SK-N-SH (cell line): ENCODE measurements around the gene WWOX. TPM values are rescaled to one million over a fixed set of nuclear protein-coding genes. Genes with fewer than 3 reads are reported as not detected.

ENCODE experiments used
- CTCF ChIA-PET: fragments of 300-600, 350-600 bp; formaldehyde crosslinking; extraction: SDS; loops from one replicate; lab custom pipeline; 2021; lab: Yijun Ruan, JAX
- POLR2A ChIA-PET: fragments of 350-600 bp; sonication (Branson Sonifier 250); formaldehyde crosslinking; extraction: SDS; loops from one replicate; lab custom pipeline; 2020; ENCODE audit warnings: antibody characterized with exemption, inconsistent platforms; lab: Yijun Ruan, JAX
- DNase-seq: peaks from one replicate; pipeline ENCODE4 v3.0.0; 2012
- H2AFZ ChIP-seq: fragments of 200-600 bp; sonication (generic); 2 replicates; pipeline ENCODE4 v1.8.1; 2016; ENCODE audit warnings: antibody characterized with exemption, mild to moderate bottlenecking, low read depth
- H3F3A ChIP-seq: fragments of 200-600 bp; sonication (generic); replicated peaks from 2 replicates; pipeline ENCODE3; 2016; ENCODE audit warnings: antibody characterized with exemption, mild to moderate bottlenecking; ENCODE audit not compliant: insufficient read depth
- H3K27ac ChIP-seq, 2 experiments: fragments of 200-500 bp in 1 of 2; fragments of 200-600 bp in 1 of 2; sonication (Bioruptor generic) in 1 of 2; sonication (generic), shearing (Covaris generic) in 1 of 2; 2 replicates each; pipeline versions ENCODE4 v1.5.1 to v1.6.1; 2014 to 2016; ENCODE audit warnings: low read depth in 2 of 2, inconsistent platforms in 1 of 2, low read length in 1 of 2, mild to moderate bottlenecking in 1 of 2, mixed read lengths in 1 of 2
- H3K27me3 ChIP-seq: fragments of 200-600 bp; sonication (generic), shearing (Covaris generic); 2 replicates; pipeline ENCODE4 v1.6.1; 2016; ENCODE audit warnings: mixed run types; ENCODE audit not compliant: insufficient read depth
- H3K36me3 ChIP-seq, 2 experiments: fragments of 200-500 bp in 1 of 2; fragments of 200-600 bp in 1 of 2; sonication (Bioruptor generic) in 1 of 2; sonication (generic) in 1 of 2; replicated peaks in 1 of 2; 2 replicates each; pipeline versions ENCODE3 to v1.5.1; 2014 to 2016; ENCODE audit warnings: low read length in 1 of 2, mild to moderate bottlenecking in 1 of 2; ENCODE audit not compliant: insufficient read depth in 2 of 2, control insufficient read depth in 1 of 2
- H3K4me1 ChIP-seq, 2 experiments: fragments of 200-500 bp in 1 of 2; fragments of 200-600 bp in 1 of 2; sonication (Bioruptor generic) in 1 of 2; sonication (generic), shearing (Covaris generic) in 1 of 2; 2 replicates each; pipeline versions ENCODE4 v1.5.1 to v1.6.1; 2014 to 2016; ENCODE audit warnings: low read depth in 1 of 2, low read length in 1 of 2, mixed run types in 1 of 2; ENCODE audit not compliant: insufficient read depth in 2 of 2, control insufficient read depth in 1 of 2
- H3K4me2 ChIP-seq: fragments of 200-600 bp; sonication (generic), shearing (Covaris generic); 2 replicates; pipeline ENCODE4 v1.6.1; 2017; ENCODE audit warnings: mixed run types
- H3K4me3 ChIP-seq, 2 experiments: fragments of 200-500 bp in 1 of 2; fragments of 200-600 bp in 1 of 2; sonication (Bioruptor generic) in 1 of 2; sonication (generic), shearing (Covaris generic) in 1 of 2; 2 replicates each; pipeline versions ENCODE4 v1.5.1 to v1.8.1; 2014 to 2016; ENCODE audit warnings: low read depth in 2 of 2, inconsistent platforms in 1 of 2, low read length in 1 of 2, mild to moderate bottlenecking in 1 of 2, mixed read lengths in 1 of 2, moderate library complexity in 1 of 2
- H3K79me2 ChIP-seq: fragments of 200-600 bp; sonication (generic); 2 replicates; pipeline ENCODE4 v1.8.1; 2017; ENCODE audit warnings: mild to moderate bottlenecking; ENCODE audit not compliant: insufficient read depth
- H3K9ac ChIP-seq: fragments of 200-600 bp; sonication (generic); 2 replicates; pipeline ENCODE4 v1.6.1; 2017; ENCODE audit warnings: mixed run types
- H3K9me2 ChIP-seq: fragments of 200-600 bp; sonication (generic); 2 replicates; pipeline ENCODE4 v1.6.1; 2017; ENCODE audit warnings: mixed run types
- H3K9me3 ChIP-seq: fragments of 200-600 bp; sonication (generic); 2 replicates; pipeline ENCODE4 v1.6.1; 2017; ENCODE audit warnings: mixed run types, mild to moderate bottlenecking, moderate library complexity
- H4K20me1 ChIP-seq: fragments of 200-600 bp; sonication (generic); 2 replicates; pipeline ENCODE4 v1.6.1; 2017; ENCODE audit warnings: mild to moderate bottlenecking, mixed run types; ENCODE audit not compliant: insufficient read depth
- CHD2 ChIP-seq: fragments of 150-350 bp; IDR thresholded peaks from 2 replicates; pipeline ENCODE4 v1.6.1; 2018; ENCODE audit warnings: low read length; ENCODE audit not compliant: partially characterized antibody
- EP300 ChIP-seq, 2 experiments: IDR thresholded peaks; 2 replicates each; pipeline versions ENCODE4 v1.4.0 to v1.6.1; 2012; ENCODE audit warnings: borderline replicate concordance in 1 of 2, low read depth in 1 of 2, low read length in 1 of 2
- FOXM1 ChIP-seq: IDR thresholded peaks from 2 replicates; pipeline ENCODE4 v1.4.0; 2012; ENCODE audit warnings: low read depth, mild to moderate bottlenecking
- GATA2 ChIP-seq: sonication (generic); formaldehyde crosslinking; IDR thresholded peaks from 2 replicates; pipeline ENCODE4 v1.5.0; 2020; ENCODE audit warnings: mild to moderate bottlenecking, missing genetic modification reagents
- JUND ChIP-seq: IDR thresholded peaks from 2 replicates; pipeline ENCODE4 v1.4.0; 2012
- MEF2A ChIP-seq: IDR thresholded peaks from 2 replicates; pipeline ENCODE4 v1.4.0; 2012; ENCODE audit warnings: low read depth, borderline replicate concordance
- MXI1 ChIP-seq: IDR thresholded peaks from 2 replicates; pipeline ENCODE4 v1.6.1; 2012; ENCODE audit warnings: mild to moderate bottlenecking, low read depth, low read length, improper control_type of control experiment
- RXRA ChIP-seq: IDR thresholded peaks from 2 replicates; pipeline ENCODE4 v1.4.0; 2012; ENCODE audit warnings: low read depth, mild to moderate bottlenecking, borderline replicate concordance
- SMC3 ChIP-seq: IDR thresholded peaks from 2 replicates; pipeline ENCODE4 v1.6.1; 2012; ENCODE audit warnings: low read depth, low read length, improper control_type of control experiment
- TAF1 ChIP-seq: IDR thresholded peaks from 2 replicates; pipeline ENCODE4 v1.6.1; 2012; ENCODE audit warnings: low read depth, mild to moderate bottlenecking, low read length, moderate library complexity, borderline replicate concordance
- TEAD4 ChIP-seq: IDR thresholded peaks from 2 replicates; pipeline ENCODE4 v1.4.0; 2012; ENCODE audit warnings: mild to moderate bottlenecking, borderline replicate concordance; ENCODE audit not compliant: insufficient read depth
- WGBS: methylation state at CpG from one replicate; pipeline ENCODE4 v1.1.6; 2017; ENCODE audit warnings: low lambda C conversion rate; 5-methylcytosine and 5-hydroxymethylcytosine counted together
- polyA plus RNA-seq, 3 experiments: library from polyadenylated mRNA; depleted of rRNA; stranded (reverse); fragments of >200 nt; gene quantifications; 2 replicates each; pipeline ENCODE4 v1.2.3, GENCODE V29; 2012
- TF ChIP-seq, protein P1 (sequence below): IDR thresholded peaks from 2 replicates; pipeline ENCODE4 v1.4.0; 2012; ENCODE audit warnings: low read depth, borderline replicate concordance
- TF ChIP-seq, protein P2 (sequence below): IDR thresholded peaks from 2 replicates; pipeline ENCODE4; 2012
- TF ChIP-seq, protein P3 (sequence below): fragments of 150-350 bp; IDR thresholded peaks from 2 replicates; pipeline ENCODE4 v1.6.1; 2016; ENCODE audit warnings: mild to moderate bottlenecking, low read depth, low read length
- TF ChIP-seq, protein P4 (sequence below): IDR thresholded peaks from 2 replicates; pipeline ENCODE4 v1.4.0; 2012; ENCODE audit warnings: low read depth, borderline replicate concordance
- TF ChIP-seq, protein P5 (sequence below): fragments of 200-600 bp; sonication (generic); IDR thresholded peaks from 2 replicates; pipeline ENCODE4 v1.6.1; 2017; ENCODE audit warnings: antibody characterized with exemption, mild to moderate bottlenecking, moderate library complexity

WWOX gene
- polyA plus RNA-seq, 1 of the 3 experiments (the other 2 are of a cell fraction) = 10.8 TPM

DNA sequence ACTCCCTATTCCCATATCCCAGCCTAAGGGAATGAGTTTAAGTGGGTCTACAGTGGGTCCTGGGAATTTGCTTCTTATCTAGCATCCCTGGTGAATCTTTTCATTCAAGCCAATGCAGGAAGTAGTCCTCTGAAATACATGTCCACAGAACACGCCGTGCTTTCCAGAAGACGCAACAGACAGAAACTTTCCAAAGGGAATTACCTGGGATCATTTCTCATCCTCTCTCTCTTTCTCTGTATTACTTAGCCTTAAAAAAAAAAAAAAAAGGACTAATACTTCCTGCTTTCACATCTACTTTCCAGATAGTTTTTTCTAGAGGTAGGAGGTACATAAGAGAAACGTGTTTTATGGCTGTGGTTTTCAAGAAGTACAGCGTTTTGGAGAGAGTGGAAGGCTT, 1002.0 kb downstream of the WWOX start:
- H3K9ac ChIP-seq = no peak overlapping the region
- no peaks in the 10 kb centered on the region for H3K79me2 ChIP-seq

DNA sequence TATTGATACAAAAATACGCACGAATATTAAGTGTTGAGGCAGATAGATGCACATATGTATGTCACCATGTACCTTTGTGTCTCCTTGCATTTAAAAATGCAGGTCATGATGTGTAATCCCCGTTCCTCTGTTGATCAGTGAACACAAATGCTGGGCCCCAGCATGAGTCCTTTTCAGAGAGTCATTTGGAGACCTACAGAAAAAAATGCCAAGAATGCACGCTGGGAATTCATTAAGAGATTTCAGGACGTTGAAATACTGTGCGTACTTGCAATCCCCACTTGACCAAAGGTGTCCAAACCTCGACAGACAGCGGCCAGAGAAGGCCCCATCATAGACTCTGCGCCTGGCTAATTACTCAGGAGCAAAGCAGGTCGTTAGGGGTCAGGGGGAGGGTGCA, 1005.1 kb downstream of the WWOX start:
- no peak overlapping the region for H3K9ac ChIP-seq
- POLR2A ChIA-PET = no interaction called here
- 30% methylated on average over 10 of the region's 10 CpGs for WGBS
- no peaks in the 10 kb centered on the region for H3K79me2 ChIP-seq
- H3F3A ChIP-seq = no peaks in the 10 kb centered on the region
- H3K9me3 ChIP-seq = no peaks in the 10 kb centered on the region
- no peaks in the 10 kb centered on the region for H3K27me3 ChIP-seq
- H4K20me1 ChIP-seq = no peaks in the 10 kb centered on the region
- no peak overlapping the region for H2AFZ ChIP-seq
- CTCF ChIA-PET = no interaction called here
- no peak for DNase-seq
- no peak overlapping the region for H3K27ac ChIP-seq
- no peaks in the 10 kb centered on the region for H3K4me1 ChIP-seq
- no peaks in the 10 kb centered on the region for H3K9me2 ChIP-seq
- H3K4me3 ChIP-seq = no peak overlapping the region
- no peaks in the 10 kb centered on the region for H3K36me3 ChIP-seq
- no peak overlapping the region for H3K4me2 ChIP-seq
- TF ChIP-seq RXRA (no peak), CHD2 (no peak), EP300 (IDR thresholded peaks at IDR 0.05; ENCODE audit: borderline replicate concordance in 1 of 2, low read depth in 1 of 2, low read length in 1 of 2) (no peak), FOXM1 (no peak), MXI1 (no peak), MEF2A (no peak), SMC3 (no peak)
- TF ChIP-seq, protein P1, sequence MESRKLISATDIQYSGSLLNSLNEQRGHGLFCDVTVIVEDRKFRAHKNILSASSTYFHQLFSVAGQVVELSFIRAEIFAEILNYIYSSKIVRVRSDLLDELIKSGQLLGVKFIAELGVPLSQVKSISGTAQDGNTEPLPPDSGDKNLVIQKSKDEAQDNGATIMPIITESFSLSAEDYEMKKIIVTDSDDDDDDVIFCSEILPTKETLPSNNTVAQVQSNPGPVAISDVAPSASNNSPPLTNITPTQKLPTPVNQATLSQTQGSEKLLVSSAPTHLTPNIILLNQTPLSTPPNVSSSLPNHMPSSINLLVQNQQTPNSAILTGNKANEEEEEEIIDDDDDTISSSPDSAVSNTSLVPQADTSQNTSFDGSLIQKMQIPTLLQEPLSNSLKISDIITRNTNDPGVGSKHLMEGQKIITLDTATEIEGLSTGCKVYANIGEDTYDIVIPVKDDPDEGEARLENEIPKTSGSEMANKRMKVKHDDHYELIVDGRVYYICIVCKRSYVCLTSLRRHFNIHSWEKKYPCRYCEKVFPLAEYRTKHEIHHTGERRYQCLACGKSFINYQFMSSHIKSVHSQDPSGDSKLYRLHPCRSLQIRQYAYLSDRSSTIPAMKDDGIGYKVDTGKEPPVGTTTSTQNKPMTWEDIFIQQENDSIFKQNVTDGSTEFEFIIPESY = no peak
- TF ChIP-seq, protein P2, sequence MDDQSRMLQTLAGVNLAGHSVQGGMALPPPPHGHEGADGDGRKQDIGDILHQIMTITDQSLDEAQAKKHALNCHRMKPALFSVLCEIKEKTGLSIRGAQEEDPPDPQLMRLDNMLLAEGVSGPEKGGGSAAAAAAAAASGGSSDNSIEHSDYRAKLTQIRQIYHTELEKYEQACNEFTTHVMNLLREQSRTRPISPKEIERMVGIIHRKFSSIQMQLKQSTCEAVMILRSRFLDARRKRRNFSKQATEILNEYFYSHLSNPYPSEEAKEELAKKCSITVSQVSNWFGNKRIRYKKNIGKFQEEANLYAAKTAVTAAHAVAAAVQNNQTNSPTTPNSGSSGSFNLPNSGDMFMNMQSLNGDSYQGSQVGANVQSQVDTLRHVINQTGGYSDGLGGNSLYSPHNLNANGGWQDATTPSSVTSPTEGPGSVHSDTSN = no peak

More for the DNA sequence above, 1002.0 kb downstream of the WWOX start:
- ChIA-PET CTCF (no interaction called here), POLR2A (no interaction called here)
- H2AFZ ChIP-seq = no peak overlapping the region
- no peak overlapping the region for H3K4me2 ChIP-seq
- H3F3A ChIP-seq = no peaks in the 10 kb centered on the region
- no peak for DNase-seq
- H3K9me3 ChIP-seq = no peaks in the 10 kb centered on the region
- TF ChIP-seq JUND (no peak), GATA2 (no peak), MEF2A (no peak), TAF1 (no peak), CHD2 (no peak), TEAD4 (no peak)
- TF ChIP-seq, protein P3, sequence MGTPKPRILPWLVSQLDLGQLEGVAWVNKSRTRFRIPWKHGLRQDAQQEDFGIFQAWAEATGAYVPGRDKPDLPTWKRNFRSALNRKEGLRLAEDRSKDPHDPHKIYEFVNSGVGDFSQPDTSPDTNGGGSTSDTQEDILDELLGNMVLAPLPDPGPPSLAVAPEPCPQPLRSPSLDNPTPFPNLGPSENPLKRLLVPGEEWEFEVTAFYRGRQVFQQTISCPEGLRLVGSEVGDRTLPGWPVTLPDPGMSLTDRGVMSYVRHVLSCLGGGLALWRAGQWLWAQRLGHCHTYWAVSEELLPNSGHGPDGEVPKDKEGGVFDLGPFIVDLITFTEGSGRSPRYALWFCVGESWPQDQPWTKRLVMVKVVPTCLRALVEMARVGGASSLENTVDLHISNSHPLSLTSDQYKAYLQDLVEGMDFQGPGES = no peak
- TF ChIP-seq, protein P4, sequence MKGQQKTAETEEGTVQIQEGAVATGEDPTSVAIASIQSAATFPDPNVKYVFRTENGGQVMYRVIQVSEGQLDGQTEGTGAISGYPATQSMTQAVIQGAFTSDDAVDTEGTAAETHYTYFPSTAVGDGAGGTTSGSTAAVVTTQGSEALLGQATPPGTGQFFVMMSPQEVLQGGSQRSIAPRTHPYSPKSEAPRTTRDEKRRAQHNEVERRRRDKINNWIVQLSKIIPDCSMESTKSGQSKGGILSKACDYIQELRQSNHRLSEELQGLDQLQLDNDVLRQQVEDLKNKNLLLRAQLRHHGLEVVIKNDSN = no peak
- TF ChIP-seq, protein P5, sequence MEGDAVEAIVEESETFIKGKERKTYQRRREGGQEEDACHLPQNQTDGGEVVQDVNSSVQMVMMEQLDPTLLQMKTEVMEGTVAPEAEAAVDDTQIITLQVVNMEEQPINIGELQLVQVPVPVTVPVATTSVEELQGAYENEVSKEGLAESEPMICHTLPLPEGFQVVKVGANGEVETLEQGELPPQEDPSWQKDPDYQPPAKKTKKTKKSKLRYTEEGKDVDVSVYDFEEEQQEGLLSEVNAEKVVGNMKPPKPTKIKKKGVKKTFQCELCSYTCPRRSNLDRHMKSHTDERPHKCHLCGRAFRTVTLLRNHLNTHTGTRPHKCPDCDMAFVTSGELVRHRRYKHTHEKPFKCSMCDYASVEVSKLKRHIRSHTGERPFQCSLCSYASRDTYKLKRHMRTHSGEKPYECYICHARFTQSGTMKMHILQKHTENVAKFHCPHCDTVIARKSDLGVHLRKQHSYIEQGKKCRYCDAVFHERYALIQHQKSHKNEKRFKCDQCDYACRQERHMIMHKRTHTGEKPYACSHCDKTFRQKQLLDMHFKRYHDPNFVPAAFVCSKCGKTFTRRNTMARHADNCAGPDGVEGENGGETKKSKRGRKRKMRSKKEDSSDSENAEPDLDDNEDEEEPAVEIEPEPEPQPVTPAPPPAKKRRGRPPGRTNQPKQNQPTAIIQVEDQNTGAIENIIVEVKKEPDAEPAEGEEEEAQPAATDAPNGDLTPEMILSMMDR = no peak
- 44% methylated on average over 5 of the region's 5 CpGs for WGBS
- no peaks in the 10 kb centered on the region for H3K4me1 ChIP-seq
- H3K27me3 ChIP-seq = no peaks in the 10 kb centered on the region
- H3K9me2 ChIP-seq = no peaks in the 10 kb centered on the region
- no peaks in the 10 kb centered on the region for H3K36me3 ChIP-seq
- H3K4me3 ChIP-seq = no peak overlapping the region
- no peaks in the 10 kb centered on the region for H4K20me1 ChIP-seq
- H3K27ac ChIP-seq = no peak overlapping the region
